ENCODE results near the gene TBC1D17. TPM values are rescaled to one million over a fixed set of nuclear protein-coding genes. Genes with fewer than 3 reads are reported as not detected.

Gene TBC1D17
- 12.8 and 15.4 TPM in 2 replicates for total RNA-seq

GRCh38 chr19:49877020-49877878 is at the start of gene TBC1D17, which contains the start of gene AKT1S1:
TSS of gene TBC1D17 (plus strand) at chr19:49877702. CDS start at chr19:49877724, 22 bp downstream.
TSS of gene AKT1S1 (minus strand) at chr19:49877355. CDS start at chr19:49873295, 4,060 bp downstream.

GRCh38 chr19:49850487-49851342 is 26.8 kb upstream of the TBC1D17 start, which contains the start of gene PTOV1:
TSS of gene PTOV1 (plus strand) at chr19:49851159.

GRCh38 chr19:49866933-49867782 is 10.3 kb upstream of the TBC1D17 start, which contains the start of gene PNKP:
TSS of gene PNKP (minus strand) at chr19:49867576. CDS start at chr19:49867204, 372 bp downstream.

GRCh38 chr19:49896863-49897621 is 19.5 kb downstream of the TBC1D17 start, which contains the start of gene IL4I1:
TSS of gene IL4I1 (minus strand) at chr19:49896887. CDS start at chr19:49896160, 727 bp downstream.

GRCh38 chr19:49929121-49929610 is 51.7 kb downstream of the TBC1D17 start, which contains the start of the genes ATF5 and NUP62:
TSS of gene ATF5 (plus strand) at chr19:49929205. CDS start at chr19:49930851, 1,646 bp downstream.
TSS of gene NUP62 (minus strand) at chr19:49929504. CDS start at chr19:49909807, 19,697 bp downstream.

Small RNA genes lying within 50 kb of the gene (small RNA-seq; reads per million reads assigned to genes)
- gene MIR4749, result not detected

Other genes with a start within 250 kb of the TBC1D17 start
- gene RRAS, start 237.6 kb upstream of the TBC1D17 start, total RNA-seq, result 30.6 and 65.3 TPM in 2 replicates
- gene SCAF1, start 235.5 kb upstream of the TBC1D17 start, total RNA-seq, result 19.4 and 35.6 TPM in 2 replicates
- 38.5 and 43.2 TPM in 2 replicates for gene IRF3, start 211.8 kb upstream of the TBC1D17 start, total RNA-seq
- gene BCL2L12, start 211.8 kb upstream of the TBC1D17 start, total RNA-seq, result 9.4 and 9.5 TPM in 2 replicates
- gene PRMT1, start 200.4 kb upstream of the TBC1D17 start, total RNA-seq, result 388 and 419 TPM in 2 replicates
- 0.98 and 1.9 TPM in 2 replicates for gene ADM5, start 188.1 kb upstream of the TBC1D17 start, total RNA-seq
- 22.9 and 25.0 TPM in 2 replicates for gene CPT1C, start 186.6 kb upstream of the TBC1D17 start, total RNA-seq
- gene TSKS, start 114.4 kb upstream of the TBC1D17 start, total RNA-seq, result not detected in 2 replicates
- 103 and 114 TPM in 2 replicates for gene AP2A1, start 110.7 kb upstream of the TBC1D17 start, total RNA-seq
- 12.3 and 16.7 TPM in 2 replicates for gene FUZ, start 64.4 kb upstream of the TBC1D17 start, total RNA-seq
- gene MED25, start 59.4 kb upstream of the TBC1D17 start, total RNA-seq, result 27.0 and 28.1 TPM in 2 replicates
- gene PTOV1, start 26.5 kb upstream of the TBC1D17 start, total RNA-seq, result 43.8 and 78.1 TPM in 2 replicates
- 51.5 and 58.5 TPM in 2 replicates for gene PNKP, start 10.1 kb upstream of the TBC1D17 start, total RNA-seq
- 11.8 and 12.1 TPM in 2 replicates for gene AKT1S1, start 347 bp upstream of the TBC1D17 start, total RNA-seq
- 2.6 and 6.2 TPM in 2 replicates for gene IL4I1, start 19.2 kb downstream of the TBC1D17 start, total RNA-seq
- 18.6 and 19.5 TPM in 2 replicates for gene ATF5, start 51.5 kb downstream of the TBC1D17 start, total RNA-seq
- gene NUP62, start 51.8 kb downstream of the TBC1D17 start, total RNA-seq, result 46.4 and 51.3 TPM in 2 replicates
- not detected in 2 replicates for gene SIGLEC11, start 83.5 kb downstream of the TBC1D17 start, total RNA-seq
- 30.8 and 32.3 TPM in 2 replicates for gene VRK3, start 147.7 kb downstream of the TBC1D17 start, total RNA-seq
- gene ZNF473, start 148.3 kb downstream of the TBC1D17 start, total RNA-seq, result 8.8 and 10.1 TPM in 2 replicates

Data from vein endothelial cell (primary cell).